ENCODE results near the gene PCDHGC5.

PCDHGC5 gene

GRCh38 chr5:141513627-141514329 lies 24.9 kb downstream of the PCDHGC5 start:
- DNase-seq = peak; percentile 32

- DNase-seq = no peak
Measured at GRCh38 chr5:141514330-141515133, 25.7 kb downstream of the PCDHGC5 start.

- DNase-seq = no peak
Measured at GRCh38 chr5:141515141-141515540, 26.3 kb downstream of the PCDHGC5 start.

GRCh38 chr5:141515946-141516671 lies 27.2 kb downstream of the PCDHGC5 start:
- DNase-seq = no peak

GRCh38 chr5:141516672-141517025 lies 27.8 kb downstream of the PCDHGC5 start:
- no peak for DNase-seq

- no peak for DNase-seq
Measured at GRCh38 chr5:141517312-141517711, 28.4 kb downstream of the PCDHGC5 start.

- no peak for DNase-seq
Measured at GRCh38 chr5:141517880-141518617, 29.2 kb downstream of the PCDHGC5 start.

- no peak for DNase-seq
Measured at GRCh38 chr5:141518618-141519015, 29.7 kb downstream of the PCDHGC5 start.

GRCh38 chr5:141519605-141520565 lies 31.0 kb downstream of the PCDHGC5 start:
- DNase-seq = no peak

GRCh38 chr5:141521244-141521781 lies 32.4 kb downstream of the PCDHGC5 start:
- DNase-seq = no peak

- DNase-seq = no peak
Measured at GRCh38 chr5:141522301-141522700, 33.4 kb downstream of the PCDHGC5 start.

- no peak for DNase-seq
Measured at GRCh38 chr5:141523991-141524390, 35.1 kb downstream of the PCDHGC5 start.

GRCh38 chr5:141524604-141525597 lies 36.0 kb downstream of the PCDHGC5 start:
- peak; percentile 62 for DNase-seq

- no peak for DNase-seq
Measured at GRCh38 chr5:141525653-141526052, 36.8 kb downstream of the PCDHGC5 start.

- DNase-seq = no peak
Measured at GRCh38 chr5:141527426-141527825, 38.5 kb downstream of the PCDHGC5 start.

- DNase-seq = no peak
Measured at GRCh38 chr5:141528291-141528984, 39.6 kb downstream of the PCDHGC5 start.

- DNase-seq = no peak
Measured at GRCh38 chr5:141529002-141529401, 40.1 kb downstream of the PCDHGC5 start.

- DNase-seq = no peak
Measured at GRCh38 chr5:141529873-141530272, 41.0 kb downstream of the PCDHGC5 start.

- no peak for DNase-seq
Measured at GRCh38 chr5:141532726-141533125, 43.8 kb downstream of the PCDHGC5 start.

- no peak for DNase-seq
Measured at GRCh38 chr5:141533897-141534296, 45.0 kb downstream of the PCDHGC5 start.

Data from CD4-positive, alpha-beta T cell treated with Interleukin-12 subunit alpha and Interleukin-12 subunit beta, for 1 hour (primary cell).